ENCODE measurements around the gene ACRBP. TPM values are rescaled to one million over a fixed set of nuclear protein-coding genes. Genes with fewer than 3 reads are reported as not detected.
A peak's percentile ranks its signal among the peaks of the same experiment; 100 is the strongest.

The ACRBP gene
- total RNA-seq, 1 donor from 2014 or later, result 0.58 TPM

DNA sequence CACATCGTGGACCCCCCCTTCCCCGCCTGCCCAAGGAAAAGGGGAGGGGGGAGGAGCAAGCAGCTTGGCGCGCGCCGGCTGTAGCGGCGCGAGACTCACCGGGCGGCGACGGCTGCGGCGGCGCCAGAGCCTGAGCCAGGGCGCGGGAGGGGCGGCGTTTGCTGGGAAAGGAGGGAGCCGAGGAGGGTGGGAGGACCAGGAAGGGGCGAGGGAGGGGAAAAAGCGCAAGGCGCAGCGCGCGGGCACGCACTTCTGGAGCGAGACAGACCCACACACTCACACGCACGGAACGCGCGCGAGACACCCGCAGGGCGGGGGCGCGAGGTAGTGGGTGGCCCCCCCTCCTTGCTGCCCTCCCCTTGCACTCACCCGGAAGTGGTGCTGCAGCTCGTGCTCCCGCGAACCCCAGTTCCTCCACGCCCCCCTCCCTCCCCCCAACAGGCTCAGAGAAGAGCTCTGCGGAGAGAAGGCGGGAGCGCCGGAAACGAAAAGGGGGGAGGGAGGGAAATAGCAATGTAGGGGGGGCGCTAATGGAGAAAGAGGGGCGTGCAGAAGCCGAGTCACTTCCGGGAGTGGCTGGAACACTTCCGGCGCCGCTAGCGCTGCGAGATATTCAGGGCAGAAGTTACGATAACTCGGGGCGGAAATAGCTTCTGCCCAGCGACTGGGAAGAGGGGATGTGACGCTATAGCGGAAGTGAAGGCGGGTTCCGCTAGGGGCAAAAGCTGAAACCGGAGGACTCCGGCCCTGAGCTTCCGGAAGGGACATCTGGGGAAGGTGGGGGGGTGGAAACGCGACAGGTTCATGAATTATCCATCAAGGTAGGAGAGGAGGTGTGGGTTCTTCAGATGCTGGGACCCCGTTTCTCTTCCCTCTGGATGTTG, 42.0 kb upstream of the ACRBP start, which contains the start of gene ZNF384:
ZNF384 (minus strand) TSS at position 377 of the 884 bp plus-strand sequence. CDS start 9,855 bp downstream, outside the sequence.
- TF ChIP-seq CTCF (conservative IDR thresholded peaks at IDR 0.05; ENCODE audit: low read depth, low read length), result no peak
- peak; percentile 95 for DNase-seq (ENCODE audit: low read depth)
- peak within 1 kb of the TSS; percentile 97 for H3K4me3 ChIP-seq (ENCODE audit: low read depth, low read length)

GRCh38 chr12:6688543-6688998, 41.3 kb upstream of the ACRBP start:
- TF ChIP-seq CTCF (conservative IDR thresholded peaks at IDR 0.05; ENCODE audit: low read depth, low read length), result no peak
- DNase-seq (ENCODE audit: low read depth), result no peak
- peak overlapping the region; percentile 97 for H3K4me3 ChIP-seq (ENCODE audit: low read depth, low read length)

DNA sequence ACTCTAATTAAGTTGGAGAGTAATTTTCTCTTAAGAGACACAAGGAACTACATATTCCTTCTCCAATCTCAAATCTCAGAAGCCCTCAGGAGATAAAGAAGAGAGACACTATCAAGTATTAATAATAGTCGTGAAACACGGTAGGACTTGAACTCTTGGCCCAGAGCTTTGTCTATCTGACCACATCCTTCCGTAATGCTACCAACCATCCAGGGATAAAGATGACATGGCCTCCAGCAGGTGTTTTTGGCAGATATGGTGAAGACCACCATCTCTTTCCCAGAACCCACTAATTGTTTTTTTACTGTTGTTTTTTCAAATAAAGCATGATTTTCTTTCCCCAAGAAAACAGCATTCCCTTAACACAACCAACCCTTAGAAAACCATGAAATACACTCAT, 38.6 kb upstream of the ACRBP start:
- H3K4me3 ChIP-seq (ENCODE audit: low read depth, low read length), result no peak overlapping the region
- TF ChIP-seq CTCF (conservative IDR thresholded peaks at IDR 0.05; ENCODE audit: low read depth, low read length), result no peak
- no peak for DNase-seq (ENCODE audit: low read depth)

GRCh38 chr12:6684609-6685008, 37.4 kb upstream of the ACRBP start:
- DNase-seq (ENCODE audit: low read depth), result no peak
- TF ChIP-seq CTCF (conservative IDR thresholded peaks at IDR 0.05; ENCODE audit: low read depth, low read length), result peak; percentile 63
- H3K4me3 ChIP-seq (ENCODE audit: low read depth, low read length), result no peak overlapping the region

- H3K4me3 ChIP-seq (ENCODE audit: low read depth, low read length), result no peak overlapping the region
- no peak for DNase-seq (ENCODE audit: low read depth)
- no peak for TF ChIP-seq CTCF (conservative IDR thresholded peaks at IDR 0.05; ENCODE audit: low read depth, low read length)
These were observed 29.7 kb upstream of the ACRBP start for GRCh38 chr12:6676962-6677361.

GRCh38 chr12:6672143-6672542, 24.9 kb upstream of the ACRBP start:
- H3K4me3 ChIP-seq (ENCODE audit: low read depth, low read length), result no peak overlapping the region
- DNase-seq (ENCODE audit: low read depth), result no peak
- no peak for TF ChIP-seq CTCF (conservative IDR thresholded peaks at IDR 0.05; ENCODE audit: low read depth, low read length)
